IMR-90 (cell line): ENCODE data around the gene SPSB4.

Source experiments
- CEBPB ChIP-seq: IDR thresholded peaks from 2 replicates; pipeline ENCODE4 v1.6.1; 2012; ENCODE audit warnings: low read depth, low read length, improper control_type of control experiment
- CHD1 ChIP-seq: IDR thresholded peaks from 2 replicates; pipeline ENCODE4 v1.6.1; 2012; ENCODE audit warnings: low read depth, low read length, improper control_type of control experiment
- FOS ChIP-seq: fragments of 150-350 bp; IDR thresholded peaks from 2 replicates; pipeline ENCODE4 v1.6.1; 2016; ENCODE audit warnings: low read depth, low read length
- MAFK ChIP-seq: IDR thresholded peaks from 2 replicates; pipeline ENCODE4 v1.6.1; 2012; ENCODE audit warnings: low read depth, low read length, improper control_type of control experiment
- MAZ ChIP-seq: IDR thresholded peaks from 2 replicates; pipeline ENCODE4 v1.6.1; 2012; ENCODE audit warnings: low read depth, mild to moderate bottlenecking, low read length, improper control_type of control experiment, moderate library complexity, borderline replicate concordance
- MXI1 ChIP-seq: IDR thresholded peaks from 2 replicates; pipeline ENCODE4 v1.6.1; 2012; ENCODE audit warnings: low read depth, mild to moderate bottlenecking, low read length, moderate library complexity, borderline replicate concordance
- NFE2L2 ChIP-seq: fragments of 150-350 bp; IDR thresholded peaks from 2 replicates; pipeline ENCODE4 v1.6.1; 2016; ENCODE audit warnings: low read depth, mild to moderate bottlenecking, low read length
- POLR2A ChIP-seq: IDR thresholded peaks from 2 replicates; pipeline ENCODE4 v1.6.1; 2012; ENCODE audit warnings: mild to moderate bottlenecking, low read depth, low read length
- RAD21 ChIP-seq: IDR thresholded peaks from 2 replicates; pipeline ENCODE4 v1.6.1; 2012; ENCODE audit warnings: low read length, improper control_type of control experiment
- RCOR1 ChIP-seq: IDR thresholded peaks from 2 replicates; pipeline ENCODE4 v1.6.1; 2012; ENCODE audit warnings: mild to moderate bottlenecking, low read length, improper control_type of control experiment; ENCODE audit not compliant: insufficient replicate concordance
- RFX5 ChIP-seq: IDR thresholded peaks from 2 replicates; pipeline ENCODE4 v1.8.0; 2012; ENCODE audit warnings: low read depth, mild to moderate bottlenecking, low read length, moderate library complexity
- SMC3 ChIP-seq: fragments of 150-350 bp; IDR thresholded peaks from 2 replicates; pipeline ENCODE4 v1.6.1; 2016; ENCODE audit warnings: low read depth, mild to moderate bottlenecking, antibody characterized with exemption, low read length, moderate library complexity
- TF ChIP-seq, protein P1 (sequence below): conservative IDR thresholded peaks from 2 replicates; pipeline ENCODE4 v1.5.1; 2012; ENCODE audit warnings: mild to moderate bottlenecking, low read depth, low read length, improper control_type of control experiment
- TF ChIP-seq, protein P2 (sequence below): fragments of 150-350 bp; IDR thresholded peaks from 2 replicates; pipeline ENCODE4 v1.6.1; 2016; ENCODE audit warnings: low read depth, mild to moderate bottlenecking, low read length, moderate library complexity, borderline replicate concordance

- no peak for TF ChIP-seq RCOR1
- TF ChIP-seq, protein P1, sequence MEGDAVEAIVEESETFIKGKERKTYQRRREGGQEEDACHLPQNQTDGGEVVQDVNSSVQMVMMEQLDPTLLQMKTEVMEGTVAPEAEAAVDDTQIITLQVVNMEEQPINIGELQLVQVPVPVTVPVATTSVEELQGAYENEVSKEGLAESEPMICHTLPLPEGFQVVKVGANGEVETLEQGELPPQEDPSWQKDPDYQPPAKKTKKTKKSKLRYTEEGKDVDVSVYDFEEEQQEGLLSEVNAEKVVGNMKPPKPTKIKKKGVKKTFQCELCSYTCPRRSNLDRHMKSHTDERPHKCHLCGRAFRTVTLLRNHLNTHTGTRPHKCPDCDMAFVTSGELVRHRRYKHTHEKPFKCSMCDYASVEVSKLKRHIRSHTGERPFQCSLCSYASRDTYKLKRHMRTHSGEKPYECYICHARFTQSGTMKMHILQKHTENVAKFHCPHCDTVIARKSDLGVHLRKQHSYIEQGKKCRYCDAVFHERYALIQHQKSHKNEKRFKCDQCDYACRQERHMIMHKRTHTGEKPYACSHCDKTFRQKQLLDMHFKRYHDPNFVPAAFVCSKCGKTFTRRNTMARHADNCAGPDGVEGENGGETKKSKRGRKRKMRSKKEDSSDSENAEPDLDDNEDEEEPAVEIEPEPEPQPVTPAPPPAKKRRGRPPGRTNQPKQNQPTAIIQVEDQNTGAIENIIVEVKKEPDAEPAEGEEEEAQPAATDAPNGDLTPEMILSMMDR, result no peak
- TF ChIP-seq POLR2A, result no peak
- no peak for TF ChIP-seq CEBPB
- no peak for TF ChIP-seq CHD1
- TF ChIP-seq MAZ, result no peak
- TF ChIP-seq SMC3, result no peak
- TF ChIP-seq, protein P2, sequence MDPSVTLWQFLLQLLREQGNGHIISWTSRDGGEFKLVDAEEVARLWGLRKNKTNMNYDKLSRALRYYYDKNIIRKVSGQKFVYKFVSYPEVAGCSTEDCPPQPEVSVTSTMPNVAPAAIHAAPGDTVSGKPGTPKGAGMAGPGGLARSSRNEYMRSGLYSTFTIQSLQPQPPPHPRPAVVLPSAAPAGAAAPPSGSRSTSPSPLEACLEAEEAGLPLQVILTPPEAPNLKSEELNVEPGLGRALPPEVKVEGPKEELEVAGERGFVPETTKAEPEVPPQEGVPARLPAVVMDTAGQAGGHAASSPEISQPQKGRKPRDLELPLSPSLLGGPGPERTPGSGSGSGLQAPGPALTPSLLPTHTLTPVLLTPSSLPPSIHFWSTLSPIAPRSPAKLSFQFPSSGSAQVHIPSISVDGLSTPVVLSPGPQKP, result no peak
- TF ChIP-seq MXI1, result no peak
- TF ChIP-seq MAFK, result no peak
- TF ChIP-seq RFX5, result no peak
- TF ChIP-seq FOS, result no peak
- no peak for TF ChIP-seq RAD21
- TF ChIP-seq NFE2L2, result no peak
These were observed 26.5 kb downstream of the SPSB4 start for GRCh38 chr3:141077631-141078030.
